22Rv1 (cell line): Measurements from ENCODE around the gene ATR.

Experiments
- CTCF ChIP-seq: fragments of 450-650 bp; IDR thresholded peaks from 2 replicates; pipeline ENCODE4 v1.5.1; 2017; ENCODE audit warnings: mild to moderate bottlenecking
- ZFX ChIP-seq: fragments of 450-650 bp; IDR thresholded peaks from 2 replicates; pipeline ENCODE4 v1.6.1; 2017; ENCODE audit warnings: antibody characterized with exemption, borderline replicate concordance

- no peak for TF ChIP-seq CTCF
- no peak for TF ChIP-seq ZFX
Measured at GRCh38 chr3:142578329-142579223, at the start of gene ATR.
